ENCODE results near the gene ULBP1.
"Not testable (repeated sequence)": the region's sequence is repeated elsewhere in the genome, so short reads cannot be mapped to it uniquely, and the experiment has no call there.

Gene ULBP1

GRCh38 chr6:150001295-150002008, 37.7 kb downstream of the ULBP1 start:
- in situ Hi-C loops (cut with MboI; ENCODE audit: low sequenced_read_pairs): no loop called here

GRCh38 chr6:150002710-150003109, 39.0 kb downstream of the ULBP1 start:
- in situ Hi-C loops (cut with MboI; ENCODE audit: low sequenced_read_pairs): no loop called here

- in situ Hi-C loops (cut with MboI; ENCODE audit: low sequenced_read_pairs): not testable (repeated sequence)
Measured at GRCh38 chr6:150003599-150003998, 39.9 kb downstream of the ULBP1 start.

GRCh38 chr6:150004101-150004782, 40.5 kb downstream of the ULBP1 start:
- in situ Hi-C loops (cut with MboI; ENCODE audit: low sequenced_read_pairs): no loop called here

- in situ Hi-C loops (cut with MboI; ENCODE audit: low sequenced_read_pairs): no loop called here
Measured at GRCh38 chr6:150004783-150005717, 41.3 kb downstream of the ULBP1 start.

- in situ Hi-C loops (cut with MboI; ENCODE audit: low sequenced_read_pairs): no loop called here
Measured at GRCh38 chr6:150005761-150006651, 42.3 kb downstream of the ULBP1 start.

- in situ Hi-C loops (cut with MboI; ENCODE audit: low sequenced_read_pairs): no loop called here
Measured at GRCh38 chr6:150006961-150007464, 43.3 kb downstream of the ULBP1 start.

GRCh38 chr6:150008588-150008987, 44.8 kb downstream of the ULBP1 start:
- in situ Hi-C loops (cut with MboI; ENCODE audit: low sequenced_read_pairs): no loop called here

GRCh38 chr6:150012846-150013784, 49.4 kb downstream of the ULBP1 start:
- in situ Hi-C loops (cut with MboI; ENCODE audit: low sequenced_read_pairs): not testable (repeated sequence)

GRCh38 chr6:150013785-150014622, 50.3 kb downstream of the ULBP1 start:
- in situ Hi-C loops (cut with MboI; ENCODE audit: low sequenced_read_pairs): not testable (repeated sequence)

GRCh38 chr6:150014623-150015280, 51.0 kb downstream of the ULBP1 start:
- in situ Hi-C loops (cut with MboI; ENCODE audit: low sequenced_read_pairs): not testable (repeated sequence)

GRCh38 chr6:150015281-150016001, 51.7 kb downstream of the ULBP1 start:
- in situ Hi-C loops (cut with MboI; ENCODE audit: low sequenced_read_pairs): not testable (repeated sequence)

- in situ Hi-C loops (cut with MboI; ENCODE audit: low sequenced_read_pairs): no loop called here
Measured at GRCh38 chr6:150016324-150017185, 52.8 kb downstream of the ULBP1 start.

GRCh38 chr6:150017186-150017521, 53.4 kb downstream of the ULBP1 start:
- in situ Hi-C loops (cut with MboI; ENCODE audit: low sequenced_read_pairs): not testable (repeated sequence)

GRCh38 chr6:150018846-150019580, 55.3 kb downstream of the ULBP1 start:
- in situ Hi-C loops (cut with MboI; ENCODE audit: low sequenced_read_pairs): no loop called here

Measured in HL-60/S4 treated with retinoic acid at 250 ng/mL for 4 days and 3 days (cell line).